Ovary (tissue), 9 donors: ENCODE measurements around the gene RSU1. TPM values are rescaled to one million over a fixed set of nuclear protein-coding genes. Genes with fewer than 3 reads are reported as not detected.

Source experiments
- DNase-seq, 5 donors: peaks; one replicate each; pipeline ENCODE4 v3.0.0-alpha.2; 2019 to 2020
- H3K27ac ChIP-seq, 2 donors: fragments of 200-600 bp; one replicate each; pipeline versions ENCODE4 v1.5.1 to v1.8.0; 2019 to 2022
- H3K27me3 ChIP-seq: fragments of 200-600 bp; one replicate; pipeline ENCODE4 v1.8.0; 2022
- H3K36me3 ChIP-seq: fragments of 200-600 bp; sonication (generic); one replicate; pipeline ENCODE4 v1.5.1; 2019
- H3K4me1 ChIP-seq: one replicate; pipeline ENCODE4 v1.8.1; 2013; ENCODE audit warnings: mild to moderate bottlenecking, moderate library complexity; ENCODE audit not compliant: insufficient read depth
- H3K4me3 ChIP-seq: fragments of 200-600 bp; sonication (generic); one replicate; pipeline ENCODE4 v1.5.1; 2017
- H3K9me3 ChIP-seq, 2 donors: fragments of 200-600 bp in 1 of 2; sonication (generic) in 1 of 2; one replicate each; pipeline versions ENCODE4 v1.5.1 to v1.8.1; 2013 to 2019; ENCODE audit warnings: mild to moderate bottlenecking in 1 of 2, moderate library complexity in 1 of 2
- EP300 ChIP-seq: sonication (generic); formaldehyde crosslinking; IDR thresholded peaks from one replicate; pipeline ENCODE4 v1.6.1; 2017; ENCODE audit warnings: antibody characterized with exemption
- POLR2A ChIP-seq: fragments of 450-650 bp; IDR thresholded peaks from one replicate; pipeline ENCODE4 v1.6.1; 2017; ENCODE audit warnings: antibody characterized with exemption, mild to moderate bottlenecking, moderate library complexity
- WGBS, 3 donors: extraction: QIAGEN DNeasy Blood & Tissue Kit in 1 of 3; methylation state at CpG; one replicate each; pipeline versions ENCODE4 v1.1.5 to v1.1.7; 2013 to 2017; 5-methylcytosine and 5-hydroxymethylcytosine counted together
- intact Hi-C, 4 donors: fragments of 100-400 bp; cut with DNase I; formaldehyde crosslinking; loops; one replicate each; pipeline versions ENCODE4 v1.11.0 to v1.15.1; 2022 to 2023
- polyA plus RNA-seq, 2 donors: library from polyadenylated mRNA; stranded (reverse); fragments of 200-250 nt in 1 of 2; fragments of 350-450 nt in 1 of 2; fragmentation: Illumina TruSeq in 1 of 2; extraction: RNeasy Lipid Tissue Mini Kit (QIAGEN cat#74804) in 1 of 2; gene quantifications; one replicate each; pipeline ENCODE4 v1.2.3, GENCODE V29; 2013 to 2014
- total RNA-seq, 7 donors: library from RNA; depleted of rRNA in 2 of 7; stranded (reverse); fragments of >200 nt in 2 of 7; fragmentation: NEBNext Ultra II Directional in 3 of 7; extraction: Animal tissue kit (Norgen Biotek cat#: 25700) in 3 of 7; gene quantifications; one replicate each; pipeline versions ENCODE4 v1.1.0 to v1.2.4, GENCODE V29; 2016 to 2023
- TF ChIP-seq, protein P1 (sequence below), 3 donors: fragments of 450-650 bp in 2 of 3; fragments of 200-600 bp in 1 of 3; IDR thresholded peaks; one replicate each; pipeline versions ENCODE4 v1.5.1 to v1.8.0; 2016 to 2022; ENCODE audit warnings: antibody characterized with exemption in 3 of 3, mild to moderate bottlenecking in 1 of 3
- donor health status: DM: no; HTN: no; CAD: no; lungs with moderate emphysema.
- donor health status: DM: no; HTN: no; CAD: no.
- donor health status: Bipolar disorder and iron deficiency.
- donor health status: DM: yes; HTN: yes; CAD: no.
- donor health status: DM: no; HTN: no; CAD: no.
- donor health status: DM: yes; HTN: yes; CAD: no.

The RSU1 gene
- total and polyA plus RNA-seq, 9 donors: 30.1 to 184 (median 70.3) TPM

- H3K36me3 ChIP-seq: no peaks in the 10 kb centered on the region
- intact Hi-C loops: no loop called here
- no peak overlapping the region for H3K4me3 ChIP-seq
- H3K4me1 ChIP-seq: no peaks in the 10 kb centered on the region
- H3K9me3 ChIP-seq: no peaks in the 10 kb centered on the region
- H3K27me3 ChIP-seq: no peaks in the 10 kb centered on the region
- no peak for DNase-seq
- H3K27ac ChIP-seq: no peak overlapping the region
- 92 to 95% (median 92%) methylated on average over 8 of the region's 8 CpGs for WGBS, 3 donors
- TF ChIP-seq POLR2A (no peak), EP300 (no peak)
- TF ChIP-seq, protein P1, sequence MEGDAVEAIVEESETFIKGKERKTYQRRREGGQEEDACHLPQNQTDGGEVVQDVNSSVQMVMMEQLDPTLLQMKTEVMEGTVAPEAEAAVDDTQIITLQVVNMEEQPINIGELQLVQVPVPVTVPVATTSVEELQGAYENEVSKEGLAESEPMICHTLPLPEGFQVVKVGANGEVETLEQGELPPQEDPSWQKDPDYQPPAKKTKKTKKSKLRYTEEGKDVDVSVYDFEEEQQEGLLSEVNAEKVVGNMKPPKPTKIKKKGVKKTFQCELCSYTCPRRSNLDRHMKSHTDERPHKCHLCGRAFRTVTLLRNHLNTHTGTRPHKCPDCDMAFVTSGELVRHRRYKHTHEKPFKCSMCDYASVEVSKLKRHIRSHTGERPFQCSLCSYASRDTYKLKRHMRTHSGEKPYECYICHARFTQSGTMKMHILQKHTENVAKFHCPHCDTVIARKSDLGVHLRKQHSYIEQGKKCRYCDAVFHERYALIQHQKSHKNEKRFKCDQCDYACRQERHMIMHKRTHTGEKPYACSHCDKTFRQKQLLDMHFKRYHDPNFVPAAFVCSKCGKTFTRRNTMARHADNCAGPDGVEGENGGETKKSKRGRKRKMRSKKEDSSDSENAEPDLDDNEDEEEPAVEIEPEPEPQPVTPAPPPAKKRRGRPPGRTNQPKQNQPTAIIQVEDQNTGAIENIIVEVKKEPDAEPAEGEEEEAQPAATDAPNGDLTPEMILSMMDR (IDR thresholded peaks at IDR 0.05): no peak
These were observed 217.6 kb downstream of the RSU1 start for GRCh38 chr10:16599662-16600061.

DNA sequence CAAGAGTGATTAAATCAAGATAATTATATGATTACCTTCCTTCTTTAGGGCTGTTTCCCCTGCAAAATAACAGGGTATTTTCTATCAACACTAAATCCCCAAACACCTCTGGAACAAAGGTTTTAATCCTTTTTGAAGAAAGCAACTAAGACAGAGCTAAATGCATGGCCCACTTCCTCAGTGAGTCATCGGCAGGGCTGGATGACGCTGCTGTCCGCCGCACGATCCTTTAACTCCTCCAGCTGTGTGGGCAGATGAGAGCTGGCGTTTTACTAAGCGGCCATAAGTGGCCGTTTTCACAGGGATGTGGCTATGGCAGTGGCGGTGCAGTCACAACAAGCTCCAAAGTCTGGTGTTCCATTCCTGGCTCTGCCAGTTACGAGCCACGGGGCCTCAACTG lies 219.6 kb downstream of the RSU1 start:
- Histone ChIP-seq H3K27ac (no peak overlapping the region), H3K9me3 (no peaks in the 10 kb centered on the region), H3K4me3 (no peak overlapping the region), H3K4me1 (no peaks in the 10 kb centered on the region), H3K36me3 (no peaks in the 10 kb centered on the region), H3K27me3 (no peaks in the 10 kb centered on the region)
- intact Hi-C loops: no loop called here
- no peak for DNase-seq
- TF ChIP-seq, protein P1 (IDR thresholded peaks at IDR 0.05): no peak
- TF ChIP-seq EP300 (no peak), POLR2A (no peak)
- WGBS, 3 donors: 87 to 89% (median 89%) methylated on average over 11 of the region's 11 CpGs

- Histone ChIP-seq H3K36me3 (no peaks in the 10 kb centered on the region), H3K4me3 (no peak overlapping the region), H3K27ac (no peak overlapping the region), H3K27me3 (no peaks in the 10 kb centered on the region), H3K4me1 (no peaks in the 10 kb centered on the region), H3K9me3 (peaks cover 0 to 3% of the 10 kb centered on the region in 2 donors)
- TF ChIP-seq POLR2A (no peak), EP300 (no peak)
- TF ChIP-seq, protein P1 (IDR thresholded peaks at IDR 0.05): no peak
- 72 to 82% (median 78%) methylated on average over 11 of the region's 11 CpGs for WGBS, 3 donors
- DNase-seq: no peak
- intact Hi-C loops: no loop called here
These were observed 224.8 kb downstream of the RSU1 start for GRCh38 chr10:16592378-16592777.

GRCh38 chr10:16586358-16587138 lies 230.7 kb downstream of the RSU1 start:
- TF ChIP-seq POLR2A: no peak
- no peak for DNase-seq
- intact Hi-C loops: no loop called here
- Histone ChIP-seq H3K4me3 (no peak overlapping the region), H3K36me3 (no peaks in the 10 kb centered on the region), H3K9me3 (peaks cover 0 to 3% of the 10 kb centered on the region in 2 donors), H3K4me1 (no peaks in the 10 kb centered on the region), H3K27me3 (no peaks in the 10 kb centered on the region), H3K27ac (no peak overlapping the region)
- WGBS, 3 donors: 90 to 93% (median 92%) methylated on average over 7 of the region's 7 CpGs

- Histone ChIP-seq H3K27me3 (no peaks in the 10 kb centered on the region), H3K9me3 (peaks cover 0 to 3% of the 10 kb centered on the region in 2 donors), H3K4me1 (no peaks in the 10 kb centered on the region), H3K27ac (no peak overlapping the region), H3K4me3 (no peak overlapping the region), H3K36me3 (no peaks in the 10 kb centered on the region)
- 11 to 24% (median 24%) methylated on average over 6 of the region's 6 CpGs for WGBS, 3 donors
- no peak for TF ChIP-seq EP300
- TF ChIP-seq, protein P1 (IDR thresholded peaks at IDR 0.05): no peak
- no peak for TF ChIP-seq POLR2A
- DNase-seq: no peak
- intact Hi-C loops: no loop called here
These were observed 232.1 kb downstream of the RSU1 start for GRCh38 chr10:16585103-16585502.
